ENCODE results near the gene PPP1R3G.

DNA sequence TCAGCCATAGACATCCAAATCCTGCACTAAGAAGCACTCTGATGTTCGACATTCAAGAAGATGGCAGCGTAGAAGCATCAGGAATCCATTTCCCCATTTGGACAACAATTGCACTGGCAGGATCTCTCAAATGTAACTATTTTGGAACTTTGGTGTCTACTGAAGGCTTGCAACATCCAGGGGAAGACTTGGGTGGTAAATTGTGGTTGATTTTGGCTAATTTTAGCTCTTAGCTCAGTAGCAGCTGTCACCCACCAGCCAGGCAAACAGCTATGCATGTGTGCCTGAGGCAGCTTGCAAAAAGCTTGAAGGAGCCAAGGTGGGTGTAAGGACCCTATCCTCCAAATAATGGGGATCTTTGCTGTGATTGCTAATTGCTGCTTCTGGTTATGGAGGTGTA is 35.1 kb upstream of the PPP1R3G start:
- no peak for TF ChIP-seq EZH2 (IDR thresholded peaks at IDR 0.05; ENCODE audit: low read length, missing control alignments)
- TF ChIP-seq, protein P1, sequence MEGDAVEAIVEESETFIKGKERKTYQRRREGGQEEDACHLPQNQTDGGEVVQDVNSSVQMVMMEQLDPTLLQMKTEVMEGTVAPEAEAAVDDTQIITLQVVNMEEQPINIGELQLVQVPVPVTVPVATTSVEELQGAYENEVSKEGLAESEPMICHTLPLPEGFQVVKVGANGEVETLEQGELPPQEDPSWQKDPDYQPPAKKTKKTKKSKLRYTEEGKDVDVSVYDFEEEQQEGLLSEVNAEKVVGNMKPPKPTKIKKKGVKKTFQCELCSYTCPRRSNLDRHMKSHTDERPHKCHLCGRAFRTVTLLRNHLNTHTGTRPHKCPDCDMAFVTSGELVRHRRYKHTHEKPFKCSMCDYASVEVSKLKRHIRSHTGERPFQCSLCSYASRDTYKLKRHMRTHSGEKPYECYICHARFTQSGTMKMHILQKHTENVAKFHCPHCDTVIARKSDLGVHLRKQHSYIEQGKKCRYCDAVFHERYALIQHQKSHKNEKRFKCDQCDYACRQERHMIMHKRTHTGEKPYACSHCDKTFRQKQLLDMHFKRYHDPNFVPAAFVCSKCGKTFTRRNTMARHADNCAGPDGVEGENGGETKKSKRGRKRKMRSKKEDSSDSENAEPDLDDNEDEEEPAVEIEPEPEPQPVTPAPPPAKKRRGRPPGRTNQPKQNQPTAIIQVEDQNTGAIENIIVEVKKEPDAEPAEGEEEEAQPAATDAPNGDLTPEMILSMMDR (conservative IDR thresholded peaks at IDR 0.05 in 1 of 2, IDR thresholded peaks at IDR 0.05 in 1 of 2; ENCODE audit: low read depth in 1 of 2, low read length in 2 of 2), result no peak

Data from fibroblast of lung (primary cell).